Fibroblast of skin of right biceps (primary cell): ENCODE measurements around the gene ITGAL.
A peak's percentile ranks its signal among the peaks of the same experiment; 100 is the strongest.

ENCODE experiments used
- DNase-seq: peaks from one replicate; pipeline ENCODE4 v3.0.0-alpha.2; 2013

Gene ITGAL

GRCh38 chr16:30569746-30570635 is 97.4 kb downstream of the ITGAL start:
- DNase-seq = no peak

- DNase-seq = peak; percentile 31
These were observed 98.3 kb downstream of the ITGAL start for GRCh38 chr16:30570636-30571444.

GRCh38 chr16:30571445-30572322 is 99.1 kb downstream of the ITGAL start, which contains the start of gene ZNF688:
ZNF688 (minus strand) TSS chr16:30571714; CDS start chr16:30571629, 85 bp downstream.
- DNase-seq = peak; percentile 98
